Ishikawa (cell line): Measurements from ENCODE around the gene OR6J1.
A peak's percentile ranks its signal among the peaks of the same experiment; 100 is the strongest.

Experiments used
- CEBPB ChIP-seq: IDR thresholded peaks from 2 replicates; pipeline ENCODE4 v1.6.1; 2012
- CREB1 ChIP-seq: IDR thresholded peaks from 2 replicates; pipeline ENCODE4 v1.6.1; 2012; ENCODE audit warnings: low read depth
- EGR1 ChIP-seq: IDR thresholded peaks from 2 replicates; pipeline ENCODE4 v1.6.1; 2012
- EP300 ChIP-seq: IDR thresholded peaks from 2 replicates; pipeline ENCODE4 v1.6.1; 2012; ENCODE audit warnings: borderline replicate concordance
- FOXM1 ChIP-seq: IDR thresholded peaks from 2 replicates; pipeline ENCODE4 v1.6.1; 2012; ENCODE audit warnings: low read depth, borderline replicate concordance
- MAX ChIP-seq: IDR thresholded peaks from 2 replicates; pipeline ENCODE4 v1.6.1; 2012
- NFIC ChIP-seq: IDR thresholded peaks from 2 replicates; pipeline ENCODE4 v1.6.1; 2012
- RAD21 ChIP-seq: IDR thresholded peaks from 2 replicates; pipeline ENCODE4 v1.6.1; 2012; ENCODE audit warnings: low read depth
- TAF1 ChIP-seq: IDR thresholded peaks from 2 replicates; pipeline ENCODE4 v1.6.1; 2012; ENCODE audit warnings: low read depth, mild to moderate bottlenecking
- TCF12 ChIP-seq: IDR thresholded peaks from 2 replicates; pipeline ENCODE4 v1.6.1; 2012; ENCODE audit warnings: low read depth
- TEAD4 ChIP-seq: IDR thresholded peaks from 2 replicates; pipeline ENCODE4 v1.6.1; 2012
- YY1 ChIP-seq: IDR thresholded peaks from 2 replicates; pipeline ENCODE4 v1.6.1; 2012; ENCODE audit warnings: low read depth
- ZBTB7A ChIP-seq: IDR thresholded peaks from 2 replicates; pipeline ENCODE4 v1.6.1; 2012; ENCODE audit warnings: low read depth
- TF ChIP-seq, protein P1 (sequence below): IDR thresholded peaks from 2 replicates; pipeline ENCODE4 v1.6.1; 2012; ENCODE audit warnings: low read depth, mild to moderate bottlenecking
- TF ChIP-seq, protein P2 (sequence below): IDR thresholded peaks from 2 replicates; pipeline ENCODE4 v1.6.1; 2012

Gene OR6J1

DNA sequence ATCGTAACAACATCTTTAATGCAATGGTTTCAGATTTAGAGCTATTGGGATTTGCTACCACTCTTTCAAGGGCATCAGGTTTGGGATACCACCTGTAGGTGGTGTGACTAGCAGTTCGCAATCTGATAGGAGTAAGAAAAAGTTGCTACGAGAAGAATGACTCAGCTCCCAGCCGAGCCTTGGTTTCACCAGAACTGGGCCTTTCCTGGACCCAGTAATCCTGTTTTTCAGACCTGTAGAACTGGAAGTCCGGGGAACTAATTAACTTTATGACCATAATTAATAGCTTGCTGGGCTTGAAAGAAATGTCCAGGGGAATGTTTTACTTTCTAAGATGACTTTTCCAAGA lies 45.3 kb downstream of the OR6J1 start:
- TF ChIP-seq YY1 (no peak), ZBTB7A (no peak), MAX (no peak), RAD21 (no peak), CEBPB (no peak), FOXM1 (no peak), EP300 (no peak), EGR1 (no peak), TEAD4 (no peak), CREB1 (no peak), NFIC (no peak), TCF12 (no peak), TAF1 (no peak)
- TF ChIP-seq, protein P1, sequence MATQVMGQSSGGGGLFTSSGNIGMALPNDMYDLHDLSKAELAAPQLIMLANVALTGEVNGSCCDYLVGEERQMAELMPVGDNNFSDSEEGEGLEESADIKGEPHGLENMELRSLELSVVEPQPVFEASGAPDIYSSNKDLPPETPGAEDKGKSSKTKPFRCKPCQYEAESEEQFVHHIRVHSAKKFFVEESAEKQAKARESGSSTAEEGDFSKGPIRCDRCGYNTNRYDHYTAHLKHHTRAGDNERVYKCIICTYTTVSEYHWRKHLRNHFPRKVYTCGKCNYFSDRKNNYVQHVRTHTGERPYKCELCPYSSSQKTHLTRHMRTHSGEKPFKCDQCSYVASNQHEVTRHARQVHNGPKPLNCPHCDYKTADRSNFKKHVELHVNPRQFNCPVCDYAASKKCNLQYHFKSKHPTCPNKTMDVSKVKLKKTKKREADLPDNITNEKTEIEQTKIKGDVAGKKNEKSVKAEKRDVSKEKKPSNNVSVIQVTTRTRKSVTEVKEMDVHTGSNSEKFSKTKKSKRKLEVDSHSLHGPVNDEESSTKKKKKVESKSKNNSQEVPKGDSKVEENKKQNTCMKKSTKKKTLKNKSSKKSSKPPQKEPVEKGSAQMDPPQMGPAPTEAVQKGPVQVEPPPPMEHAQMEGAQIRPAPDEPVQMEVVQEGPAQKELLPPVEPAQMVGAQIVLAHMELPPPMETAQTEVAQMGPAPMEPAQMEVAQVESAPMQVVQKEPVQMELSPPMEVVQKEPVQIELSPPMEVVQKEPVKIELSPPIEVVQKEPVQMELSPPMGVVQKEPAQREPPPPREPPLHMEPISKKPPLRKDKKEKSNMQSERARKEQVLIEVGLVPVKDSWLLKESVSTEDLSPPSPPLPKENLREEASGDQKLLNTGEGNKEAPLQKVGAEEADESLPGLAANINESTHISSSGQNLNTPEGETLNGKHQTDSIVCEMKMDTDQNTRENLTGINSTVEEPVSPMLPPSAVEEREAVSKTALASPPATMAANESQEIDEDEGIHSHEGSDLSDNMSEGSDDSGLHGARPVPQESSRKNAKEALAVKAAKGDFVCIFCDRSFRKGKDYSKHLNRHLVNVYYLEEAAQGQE = no peak
- TF ChIP-seq, protein P2, sequence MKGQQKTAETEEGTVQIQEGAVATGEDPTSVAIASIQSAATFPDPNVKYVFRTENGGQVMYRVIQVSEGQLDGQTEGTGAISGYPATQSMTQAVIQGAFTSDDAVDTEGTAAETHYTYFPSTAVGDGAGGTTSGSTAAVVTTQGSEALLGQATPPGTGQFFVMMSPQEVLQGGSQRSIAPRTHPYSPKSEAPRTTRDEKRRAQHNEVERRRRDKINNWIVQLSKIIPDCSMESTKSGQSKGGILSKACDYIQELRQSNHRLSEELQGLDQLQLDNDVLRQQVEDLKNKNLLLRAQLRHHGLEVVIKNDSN = no peak

DNA sequence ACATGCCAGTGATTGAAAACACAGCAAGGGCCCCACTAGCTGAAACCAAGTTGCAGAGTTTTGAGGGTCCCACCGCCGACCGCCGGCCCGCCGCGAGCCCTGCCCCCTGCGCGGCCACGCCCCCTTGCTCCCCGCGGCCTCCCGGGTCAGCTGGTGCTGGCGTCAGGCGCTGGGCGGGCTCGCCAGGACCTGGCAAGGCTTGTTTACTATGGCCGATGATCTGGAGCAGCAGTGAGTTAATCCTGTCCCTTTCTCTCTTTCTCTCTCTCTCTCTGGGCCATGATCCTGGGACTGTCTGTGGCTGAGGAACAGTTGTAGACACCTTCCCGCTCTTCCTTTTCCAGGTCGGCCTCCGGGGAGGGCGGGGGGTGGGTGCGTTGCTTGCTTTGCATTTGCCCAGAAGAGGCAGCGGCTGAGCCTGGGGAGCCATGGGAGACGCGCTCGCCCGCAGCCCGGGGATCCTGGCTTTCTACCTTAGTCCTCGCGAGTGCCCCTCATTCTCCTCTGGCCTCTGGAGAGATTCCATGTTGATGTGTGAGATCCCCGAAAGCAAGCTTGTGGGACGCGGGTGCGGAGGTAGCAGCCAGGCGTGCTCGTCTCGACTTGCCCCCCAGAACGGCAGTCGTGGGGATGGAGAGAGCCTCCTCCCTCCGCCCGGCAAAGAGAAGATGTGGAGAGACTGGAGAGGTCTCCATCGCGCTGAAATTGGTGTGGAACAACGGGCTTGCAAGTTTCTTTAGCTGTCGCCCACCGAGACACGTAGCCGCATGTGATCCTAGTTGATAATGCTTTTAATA lies 45.9 kb downstream of the OR6J1 start, which contains the start of gene ABHD4:
TSS of gene ABHD4 (plus strand) at position 202 of the 797 bp plus-strand sequence. CDS start at position 209, 7 bp downstream.
- TF ChIP-seq TAF1 (0 out of 2 replicates have a peak, but pooled peaks have one; percentile 63), EP300 (no peak), RAD21 (no peak), CEBPB (no peak), ZBTB7A (peak; percentile 72; the same call in 1 of the 2 replicates), YY1 (peak; percentile 59; the same call in 1 of the 2 replicates), MAX (no peak; the same call in 1 of the 2 replicates)
- TF ChIP-seq, protein P2 = peak; percentile 88

DNA sequence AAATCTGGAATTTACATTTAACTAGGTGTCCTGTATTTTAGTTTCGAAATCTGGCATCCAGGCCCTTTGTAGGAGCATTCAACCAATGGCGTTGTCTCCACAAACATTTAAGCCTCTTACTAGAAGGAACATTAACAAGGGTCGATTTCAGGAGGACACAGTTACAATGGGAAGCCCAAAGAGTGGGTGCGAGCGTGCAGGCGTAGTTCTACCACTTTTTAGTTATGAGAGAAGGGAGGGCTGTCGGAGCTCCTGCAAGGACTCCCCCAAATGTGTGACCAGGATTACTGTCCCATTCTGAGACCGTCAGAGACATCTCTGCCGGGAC lies 46.4 kb downstream of the OR6J1 start:
- TF ChIP-seq EP300 = no peak
- TF ChIP-seq TEAD4 = no peak
- TF ChIP-seq ZBTB7A = no peak

GRCh38 chr14:22597265-22597664 lies 46.9 kb downstream of the OR6J1 start:
- TF ChIP-seq MAX = no peak
- TF ChIP-seq TAF1 = no peak
- TF ChIP-seq, protein P1 = no peak
- no peak for TF ChIP-seq EP300
- no peak for TF ChIP-seq NFIC
- no peak for TF ChIP-seq CREB1

- no peak for TF ChIP-seq NFIC
- no peak for TF ChIP-seq ZBTB7A
- TF ChIP-seq CREB1 = no peak
- TF ChIP-seq, protein P2 = no peak
- TF ChIP-seq YY1 = no peak
- TF ChIP-seq MAX = no peak
- TF ChIP-seq TEAD4 = no peak
- no peak for TF ChIP-seq EGR1
- TF ChIP-seq TAF1 = no peak
- TF ChIP-seq, protein P1 = no peak
- TF ChIP-seq FOXM1 = no peak
- TF ChIP-seq EP300 = no peak
- TF ChIP-seq TCF12 = no peak
- no peak for TF ChIP-seq RAD21
- no peak for TF ChIP-seq CEBPB
Observed at GRCh38 chr14:22596354-22596879, 47.7 kb downstream of the OR6J1 start.
